OCI-LY7 (cell line): ENCODE measurements around the gene LAMC1.

Experiments used
- CTCF ChIP-seq: fragments of 200-600 bp; sonication (generic); conservative IDR thresholded peaks from 2 replicates; pipeline ENCODE4 v1.5.1; 2014; ENCODE audit warnings: mild to moderate bottlenecking, antibody characterized with exemption, low read length, moderate library complexity, mixed read lengths
- EZH2phosphoT487 ChIP-seq: fragments of 200-600 bp; sonication (generic); IDR thresholded peaks from 2 replicates; pipeline ENCODE4 v1.6.1; 2018; ENCODE audit warnings: low read depth, borderline replicate concordance, mild to moderate bottlenecking, mixed run types, antibody characterized with exemption, low read length, moderate library complexity, mixed read lengths

- TF ChIP-seq CTCF (no peak), EZH2phosphoT487 (no peak)
Observed at GRCh38 chr1:183126000-183126366, 102.8 kb downstream of the LAMC1 start.
